CD14-positive monocyte (primary cell): ENCODE data around the gene SYT7. TPM values are rescaled to one million over a fixed set of nuclear protein-coding genes. Genes with fewer than 3 reads are reported as not detected.

Source experiments
- DNase-seq, 3 donors: peaks; one replicate each; pipeline ENCODE4 v3.0.0-alpha.2; 2011 to 2022
- H2AFZ ChIP-seq: 2 replicates; pipeline ENCODE4 v1.6.0; 2012; ENCODE audit warnings: mild to moderate bottlenecking, low read depth, low read length, inconsistent platforms; ENCODE audit not compliant: insufficient read depth, poor library complexity, severe bottlenecking
- H3K27ac ChIP-seq, 2 donors: 1 replicate in 1 of 2; 2 replicates in 1 of 2; pipeline ENCODE4 v1.5.1; 2012 to 2013; ENCODE audit warnings: low read length in 2 of 2, control low read depth in 1 of 2, inconsistent platforms in 1 of 2, low read depth in 1 of 2, mild to moderate bottlenecking in 1 of 2
- H3K27me3 ChIP-seq, 2 donors: one replicate each; pipeline versions ENCODE4 v1.6.0 to v1.6.1; 2011 to 2013; ENCODE audit warnings: low read length in 2 of 2; ENCODE audit not compliant: control insufficient read depth in 2 of 2, insufficient read depth in 2 of 2
- H3K36me3 ChIP-seq, 2 donors: replicated peaks in 1 of 2; 1 replicate in 1 of 2; 2 replicates in 1 of 2; pipeline versions ENCODE4 v1.5.1 to v1.6.1; 2012 to 2013; ENCODE audit warnings: low read length in 2 of 2, control low read depth in 1 of 2, inconsistent platforms in 1 of 2, mild to moderate bottlenecking in 1 of 2; ENCODE audit not compliant: insufficient read depth in 2 of 2, control insufficient read depth in 1 of 2
- H3K4me1 ChIP-seq, 2 donors: 1 replicate in 1 of 2; 2 replicates in 1 of 2; pipeline versions ENCODE4 v1.5.1 to v1.6.1; 2012 to 2013; ENCODE audit warnings: low read length in 2 of 2, control low read depth in 1 of 2, inconsistent platforms in 1 of 2, mild to moderate bottlenecking in 1 of 2, moderate library complexity in 1 of 2; ENCODE audit not compliant: insufficient read depth in 2 of 2, control insufficient read depth in 1 of 2
- H3K4me2 ChIP-seq: replicated peaks from 2 replicates; pipeline ENCODE3; 2012; ENCODE audit warnings: low read length, moderate library complexity, mild to moderate bottlenecking; ENCODE audit not compliant: poor library complexity, severe bottlenecking; ENCODE audit errors: extremely low read depth
- H3K4me3 ChIP-seq, 3 experiments: fragments of 200-600 bp in 1 of 3; sonication (generic) in 1 of 3; replicated peaks in 1 of 3; 1 replicate in 2 of 3; 2 replicates in 1 of 3; pipeline ENCODE4 v1.5.1; 2011 to 2013; ENCODE audit warnings: low read length in 3 of 3, mild to moderate bottlenecking in 3 of 3, control low read depth in 2 of 3, low read depth in 2 of 3, inconsistent platforms in 1 of 3, moderate library complexity in 1 of 3
- H3K79me2 ChIP-seq: 2 replicates; pipeline ENCODE4 v1.6.0; 2012; ENCODE audit warnings: mild to moderate bottlenecking, control low read depth, inconsistent platforms, low read length, moderate library complexity; ENCODE audit not compliant: insufficient read depth
- H3K9ac ChIP-seq: 2 replicates; pipeline ENCODE4 v1.6.0; 2017; ENCODE audit warnings: low read length, mild to moderate bottlenecking; ENCODE audit not compliant: insufficient read depth, poor library complexity, severe bottlenecking
- H3K9me3 ChIP-seq, 2 donors: replicated peaks in 1 of 2; 1 replicate in 1 of 2; 2 replicates in 1 of 2; pipeline versions ENCODE4 v1.5.1 to v1.6.1; 2012 to 2013; ENCODE audit warnings: low read length in 2 of 2, control low read depth in 1 of 2; ENCODE audit not compliant: control insufficient read depth in 1 of 2, insufficient read depth in 1 of 2
- H4K20me1 ChIP-seq: 2 replicates; pipeline ENCODE4 v1.6.0; 2012; ENCODE audit warnings: mild to moderate bottlenecking, low read length, control low read depth, moderate library complexity; ENCODE audit not compliant: insufficient read depth
- H3K27ac Mint-ChIP-seq, 7 donors: one replicate each; pipeline ENCODE4 v1.8.0; 2020; ENCODE audit warnings: mild to moderate bottlenecking in 7 of 7, mixed read lengths in 7 of 7, moderate library complexity in 6 of 7, inconsistent platforms in 2 of 7
- H3K27me3 Mint-ChIP-seq, 3 donors: one replicate each; pipeline ENCODE4 v1.8.0; 2021 to 2022; ENCODE audit warnings: low read depth in 3 of 3, mild to moderate bottlenecking in 3 of 3, mixed read lengths in 3 of 3, moderate library complexity in 3 of 3, inconsistent platforms in 1 of 3
- H3K36me3 Mint-ChIP-seq, 2 donors: one replicate each; pipeline ENCODE4 v1.8.0; 2020; ENCODE audit warnings: mixed read lengths in 2 of 2, inconsistent platforms in 1 of 2, mild to moderate bottlenecking in 1 of 2
- H3K4me1 Mint-ChIP-seq: one replicate; pipeline ENCODE4 v1.8.0; 2020; ENCODE audit warnings: mild to moderate bottlenecking, mixed read lengths
- H3K4me3 Mint-ChIP-seq, 2 donors: one replicate each; pipeline ENCODE4 v1.8.0; 2020; ENCODE audit warnings: mild to moderate bottlenecking in 2 of 2, mixed read lengths in 2 of 2, moderate library complexity in 1 of 2
- H3K9me3 Mint-ChIP-seq, 7 donors: one replicate each; pipeline ENCODE4 v1.8.0; 2020 to 2022; ENCODE audit warnings: mixed read lengths in 7 of 7, mild to moderate bottlenecking in 6 of 7, moderate library complexity in 6 of 7, inconsistent platforms in 2 of 7
- WGBS: methylation state at CpG from one replicate; pipeline ENCODE4 v1.1.5; 2013; ENCODE audit warnings: missing lambda C conversion rate; ENCODE audit not compliant: insufficient coverage; 5-methylcytosine and 5-hydroxymethylcytosine counted together
- intact Hi-C, 2 donors: fragments of 100-400 bp; cut with micrococcal nuclease; formaldehyde crosslinking; loops; one replicate each; pipeline versions ENCODE4 v1.15.0 to v1.15.1; 2023
- polyA plus RNA-seq, 3 donors: library from polyadenylated mRNA; depleted of rRNA in 1 of 3; unstranded in 2 of 3; stranded (reverse) in 1 of 3; fragments of 300-500 nt in 2 of 3; fragments of >200 nt in 1 of 3; fragmentation: Illumina TruSeq in 2 of 3; gene quantifications; 1 replicate in 2 of 3; 2 replicates in 1 of 3; pipeline ENCODE4 v1.2.3, GENCODE V29; 2012 to 2021
- TF ChIP-seq, protein P1 (sequence below): fragments of 200-600 bp; IDR thresholded peaks from one replicate; pipeline ENCODE4 v1.8.0; 2022; ENCODE audit warnings: antibody characterized with exemption, mild to moderate bottlenecking

Gene SYT7
- polyA plus RNA-seq, 3 donors: not detected

DNA sequence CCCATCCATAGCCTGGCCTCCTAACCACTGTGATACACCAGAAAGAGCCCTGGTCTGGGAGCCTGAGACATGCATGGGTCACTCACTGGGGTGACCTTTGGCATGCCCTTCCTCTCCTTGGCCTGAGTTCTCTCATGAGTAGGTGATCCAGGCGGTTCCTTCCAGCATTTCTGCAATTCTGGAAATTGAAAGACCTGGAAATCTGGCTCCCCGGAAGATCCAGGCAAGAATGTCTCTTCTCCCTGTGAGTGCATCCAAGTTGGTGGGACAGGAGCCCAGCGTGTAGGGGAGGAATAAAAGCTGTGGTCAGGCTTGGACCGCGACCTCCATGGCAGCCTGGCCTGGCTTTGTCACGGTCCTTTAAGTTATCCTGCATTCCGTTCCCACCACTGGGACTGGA is 16.1 kb upstream of the SYT7 start:
- H3K4me3 Mint-ChIP-seq: no peak overlapping the region
- no peak overlapping the region for H3K27ac ChIP-seq
- H3K79me2 ChIP-seq: no peaks in the 10 kb centered on the region
- H3K36me3 Mint-ChIP-seq: no peaks in the 10 kb centered on the region
- H3K27me3 ChIP-seq: peaks cover 0 to 7% of the 10 kb centered on the region in 2 donors
- peaks cover 14 to 34% (median 33%) of the 10 kb centered on the region in 3 donors for H3K27me3 Mint-ChIP-seq
- H4K20me1 ChIP-seq: no peaks in the 10 kb centered on the region
- intact Hi-C loops: no loop called here
- H3K9ac ChIP-seq: no peak overlapping the region
- H2AFZ ChIP-seq: no peak overlapping the region
- no peak overlapping the region for H3K27ac Mint-ChIP-seq
- DNase-seq: no peak
- H3K4me3 ChIP-seq: no peak overlapping the region
- peaks cover 0 to 5% (median 0%) of the 10 kb centered on the region in 7 donors for H3K9me3 Mint-ChIP-seq
- no peaks in the 10 kb centered on the region for H3K36me3 ChIP-seq
- TF ChIP-seq, protein P1, sequence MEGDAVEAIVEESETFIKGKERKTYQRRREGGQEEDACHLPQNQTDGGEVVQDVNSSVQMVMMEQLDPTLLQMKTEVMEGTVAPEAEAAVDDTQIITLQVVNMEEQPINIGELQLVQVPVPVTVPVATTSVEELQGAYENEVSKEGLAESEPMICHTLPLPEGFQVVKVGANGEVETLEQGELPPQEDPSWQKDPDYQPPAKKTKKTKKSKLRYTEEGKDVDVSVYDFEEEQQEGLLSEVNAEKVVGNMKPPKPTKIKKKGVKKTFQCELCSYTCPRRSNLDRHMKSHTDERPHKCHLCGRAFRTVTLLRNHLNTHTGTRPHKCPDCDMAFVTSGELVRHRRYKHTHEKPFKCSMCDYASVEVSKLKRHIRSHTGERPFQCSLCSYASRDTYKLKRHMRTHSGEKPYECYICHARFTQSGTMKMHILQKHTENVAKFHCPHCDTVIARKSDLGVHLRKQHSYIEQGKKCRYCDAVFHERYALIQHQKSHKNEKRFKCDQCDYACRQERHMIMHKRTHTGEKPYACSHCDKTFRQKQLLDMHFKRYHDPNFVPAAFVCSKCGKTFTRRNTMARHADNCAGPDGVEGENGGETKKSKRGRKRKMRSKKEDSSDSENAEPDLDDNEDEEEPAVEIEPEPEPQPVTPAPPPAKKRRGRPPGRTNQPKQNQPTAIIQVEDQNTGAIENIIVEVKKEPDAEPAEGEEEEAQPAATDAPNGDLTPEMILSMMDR: no peak
- H3K4me2 ChIP-seq: no peak overlapping the region
- no peaks in the 10 kb centered on the region for H3K9me3 ChIP-seq
- no peaks in the 10 kb centered on the region for H3K4me1 ChIP-seq
- WGBS: no CpG with 5 or more reads among the region's 7 CpGs
- peaks cover 2% of the 10 kb centered on the region for H3K4me1 Mint-ChIP-seq

DNA sequence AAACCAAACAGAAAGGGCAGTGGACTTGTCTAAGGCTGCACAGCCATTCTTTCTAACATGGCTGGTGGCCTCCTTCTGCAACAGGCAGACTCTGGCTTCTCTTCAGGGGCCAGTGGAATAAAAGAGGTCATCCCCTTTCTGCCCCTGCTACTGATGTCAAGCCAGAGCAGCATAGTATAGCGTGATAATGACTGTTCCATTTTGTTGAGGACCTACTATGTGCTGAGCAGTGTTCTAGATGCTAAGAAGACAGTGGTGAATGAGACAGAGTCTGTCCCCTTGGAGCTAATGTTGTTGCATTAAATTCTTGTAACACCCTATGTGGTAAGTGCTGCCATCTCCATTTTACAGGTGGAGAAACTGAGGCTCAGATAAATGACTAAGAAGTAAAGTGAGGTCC is 15.7 kb upstream of the SYT7 start:
- no peaks in the 10 kb centered on the region for H3K9me3 ChIP-seq
- no peaks in the 10 kb centered on the region for H3K79me2 ChIP-seq
- peaks cover 0 to 5% (median 0%) of the 10 kb centered on the region in 7 donors for H3K9me3 Mint-ChIP-seq
- WGBS: 100% methylated on average over 1 of the region's 1 CpG
- TF ChIP-seq, protein P1: no peak
- H3K9ac ChIP-seq: no peak overlapping the region
- H3K36me3 Mint-ChIP-seq: no peaks in the 10 kb centered on the region
- peaks cover 2% of the 10 kb centered on the region for H3K4me1 Mint-ChIP-seq
- intact Hi-C loops: no loop called here
- H3K4me3 ChIP-seq: no peak overlapping the region
- H3K4me3 Mint-ChIP-seq: no peak overlapping the region
- DNase-seq: no peak
- H3K27ac ChIP-seq: no peak overlapping the region
- peaks cover 16 to 37% (median 35%) of the 10 kb centered on the region in 3 donors for H3K27me3 Mint-ChIP-seq
- H2AFZ ChIP-seq: no peak overlapping the region
- peaks cover 0 to 7% of the 10 kb centered on the region in 2 donors for H3K27me3 ChIP-seq
- no peaks in the 10 kb centered on the region for H3K36me3 ChIP-seq
- H4K20me1 ChIP-seq: no peaks in the 10 kb centered on the region
- H3K4me2 ChIP-seq: no peak overlapping the region
- no peak overlapping the region for H3K27ac Mint-ChIP-seq
- no peaks in the 10 kb centered on the region for H3K4me1 ChIP-seq
